ENCODE results near the gene PRAF2. TPM values are rescaled to one million over a fixed set of nuclear protein-coding genes. Genes with fewer than 3 reads are reported as not detected.

PRAF2 gene
- total and polyA plus RNA-seq, 11 donors = 8.0 to 24.0 (median 11.4) TPM

DNA sequence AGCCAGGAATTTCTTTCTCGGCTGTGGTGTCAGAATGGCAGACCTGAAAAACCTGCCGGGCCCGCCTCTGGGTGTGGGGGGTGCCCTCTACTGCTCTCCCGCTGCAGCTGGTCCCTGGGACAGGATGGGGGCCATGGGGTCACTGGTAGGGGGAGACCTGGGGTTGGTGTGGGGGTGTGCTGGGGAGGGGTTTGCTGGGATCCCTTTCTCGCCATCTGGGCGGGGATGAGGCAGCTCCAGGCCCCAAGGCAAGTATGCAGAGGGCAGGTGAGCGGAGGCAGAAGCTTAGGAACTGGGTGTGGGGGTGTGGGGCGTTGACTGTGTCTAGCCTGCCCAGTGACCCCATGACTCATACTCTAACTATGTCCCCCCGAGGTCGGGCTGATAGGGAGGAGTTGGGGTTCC, 14.1 kb downstream of the PRAF2 start:
- intact Hi-C loops (cut with DNase I) = loop anchor here in 1 of 10 donors (10.0 kb wide), 1 partner anchor 365 kb away; the partner anchor contains the start of gene SUV39H1
- Histone ChIP-seq H3K4me3 (no peak overlapping the region), H3K4me1 (no peaks in the 10 kb centered on the region), H3K27ac (no peak overlapping the region), H3K9me3 (peaks cover 0 to 5% (median 0%) of the 10 kb centered on the region in 12 donors), H3K27me3 (no peaks in the 10 kb centered on the region), H3K36me3 (no peaks in the 10 kb centered on the region)
- no peak for DNase-seq
- no peak for ATAC-seq
- no peak for TF ChIP-seq POLR2A (IDR thresholded peaks at IDR 0.05)
- TF ChIP-seq, protein P1, sequence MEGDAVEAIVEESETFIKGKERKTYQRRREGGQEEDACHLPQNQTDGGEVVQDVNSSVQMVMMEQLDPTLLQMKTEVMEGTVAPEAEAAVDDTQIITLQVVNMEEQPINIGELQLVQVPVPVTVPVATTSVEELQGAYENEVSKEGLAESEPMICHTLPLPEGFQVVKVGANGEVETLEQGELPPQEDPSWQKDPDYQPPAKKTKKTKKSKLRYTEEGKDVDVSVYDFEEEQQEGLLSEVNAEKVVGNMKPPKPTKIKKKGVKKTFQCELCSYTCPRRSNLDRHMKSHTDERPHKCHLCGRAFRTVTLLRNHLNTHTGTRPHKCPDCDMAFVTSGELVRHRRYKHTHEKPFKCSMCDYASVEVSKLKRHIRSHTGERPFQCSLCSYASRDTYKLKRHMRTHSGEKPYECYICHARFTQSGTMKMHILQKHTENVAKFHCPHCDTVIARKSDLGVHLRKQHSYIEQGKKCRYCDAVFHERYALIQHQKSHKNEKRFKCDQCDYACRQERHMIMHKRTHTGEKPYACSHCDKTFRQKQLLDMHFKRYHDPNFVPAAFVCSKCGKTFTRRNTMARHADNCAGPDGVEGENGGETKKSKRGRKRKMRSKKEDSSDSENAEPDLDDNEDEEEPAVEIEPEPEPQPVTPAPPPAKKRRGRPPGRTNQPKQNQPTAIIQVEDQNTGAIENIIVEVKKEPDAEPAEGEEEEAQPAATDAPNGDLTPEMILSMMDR (IDR thresholded peaks at IDR 0.05) = no peak
- WGBS, 4 donors = 71 to 82% (median 80%) methylated on average over 6 to 10 of the region's 10 CpGs

DNA sequence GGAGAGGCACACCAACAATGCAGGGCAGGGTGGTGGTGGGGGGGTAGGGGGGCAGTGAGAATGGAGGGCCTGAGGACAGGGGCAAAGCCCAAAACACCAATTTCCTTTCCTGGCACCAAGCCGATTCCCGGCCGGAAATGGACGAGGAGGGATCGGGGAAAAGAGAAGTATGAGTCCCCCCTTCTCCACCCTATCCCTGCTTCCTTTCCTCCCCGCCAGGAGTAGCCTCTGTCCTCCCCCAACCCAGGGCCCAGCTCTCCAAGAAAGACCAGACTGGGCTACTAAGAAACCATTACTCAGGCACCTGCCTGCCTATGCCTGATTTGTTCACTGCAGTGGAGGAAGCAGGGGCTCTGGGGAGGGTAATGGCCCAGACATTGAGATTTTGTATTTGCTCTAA, 14.6 kb downstream of the PRAF2 start:
- intact Hi-C loops (cut with DNase I) = loop anchor here in 1 of 10 donors (10.0 kb wide), 1 partner anchor 364 kb away; the partner anchor contains the start of gene SUV39H1
- DNase-seq (no peak), ATAC-seq (no peak)
- no peak overlapping the region for H3K4me3 ChIP-seq
- no peaks in the 10 kb centered on the region for H3K27me3 ChIP-seq
- TF ChIP-seq, protein P1 (IDR thresholded peaks at IDR 0.05) = no peak
- TF ChIP-seq POLR2A (IDR thresholded peaks at IDR 0.05) = no peak
- WGBS, 4 donors = 60 to 85% (median 69%) methylated on average over 6 of the region's 6 CpGs
- H3K36me3 ChIP-seq = no peaks in the 10 kb centered on the region
- no peaks in the 10 kb centered on the region for H3K4me1 ChIP-seq
- peak overlapping the region in 1 of 12 donors; percentile 13 for H3K27ac ChIP-seq
- peaks cover 0 to 5% (median 0%) of the 10 kb centered on the region in 12 donors for H3K9me3 ChIP-seq

DNA sequence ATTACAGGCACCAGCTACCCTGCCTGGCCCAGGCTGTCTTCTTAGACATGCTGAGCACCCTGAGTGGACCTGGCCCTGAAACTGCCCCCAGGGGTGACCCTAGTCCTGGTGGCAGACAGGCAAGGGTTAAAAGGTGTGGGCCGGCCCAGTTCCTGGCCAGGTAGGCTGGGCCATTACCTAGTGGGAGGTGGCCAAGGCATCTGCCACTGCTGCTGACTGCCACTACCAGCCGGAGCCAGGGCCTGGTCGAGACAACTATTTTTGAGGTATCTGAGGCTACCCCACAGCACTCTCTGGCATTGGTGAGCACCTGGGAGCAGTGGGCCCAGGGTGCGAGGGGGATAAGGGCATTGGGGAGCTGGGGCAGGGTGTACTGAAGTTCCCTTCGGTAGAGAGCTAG, 15.0 kb downstream of the PRAF2 start, which contains the start of gene CCDC120:
Gene CCDC120 (plus strand): TSS at position 206 of the 400 bp plus-strand sequence. CDS start 3,043 bp downstream, outside the sequence.
- 55 to 73% (median 67%) methylated on average over 4 to 5 of the region's 5 CpGs for WGBS, 4 donors
- no peak within 1 kb of the TSS for H3K4me3 ChIP-seq
- H3K27me3 ChIP-seq = no peaks in the 10 kb centered on the region
- H3K4me1 ChIP-seq = no peaks in the 10 kb centered on the region
- no peak for ATAC-seq
- peaks cover 0 to 8% (median 0%) of the 10 kb centered on the region in 12 donors for H3K9me3 ChIP-seq
- H3K36me3 ChIP-seq = no peaks in the 10 kb centered on the region
- no peak for DNase-seq
- peak within 1 kb of the TSS in 1 of 12 donors; percentile 13 for H3K27ac ChIP-seq
- intact Hi-C loops (cut with DNase I) = loop anchor here in 1 of 10 donors (10.0 kb wide), 1 partner anchor 364 kb away; the partner anchor contains the start of gene SUV39H1
- TF ChIP-seq POLR2A (IDR thresholded peaks at IDR 0.05) = no peak
- TF ChIP-seq, protein P1 (IDR thresholded peaks at IDR 0.05) = no peak

DNA sequence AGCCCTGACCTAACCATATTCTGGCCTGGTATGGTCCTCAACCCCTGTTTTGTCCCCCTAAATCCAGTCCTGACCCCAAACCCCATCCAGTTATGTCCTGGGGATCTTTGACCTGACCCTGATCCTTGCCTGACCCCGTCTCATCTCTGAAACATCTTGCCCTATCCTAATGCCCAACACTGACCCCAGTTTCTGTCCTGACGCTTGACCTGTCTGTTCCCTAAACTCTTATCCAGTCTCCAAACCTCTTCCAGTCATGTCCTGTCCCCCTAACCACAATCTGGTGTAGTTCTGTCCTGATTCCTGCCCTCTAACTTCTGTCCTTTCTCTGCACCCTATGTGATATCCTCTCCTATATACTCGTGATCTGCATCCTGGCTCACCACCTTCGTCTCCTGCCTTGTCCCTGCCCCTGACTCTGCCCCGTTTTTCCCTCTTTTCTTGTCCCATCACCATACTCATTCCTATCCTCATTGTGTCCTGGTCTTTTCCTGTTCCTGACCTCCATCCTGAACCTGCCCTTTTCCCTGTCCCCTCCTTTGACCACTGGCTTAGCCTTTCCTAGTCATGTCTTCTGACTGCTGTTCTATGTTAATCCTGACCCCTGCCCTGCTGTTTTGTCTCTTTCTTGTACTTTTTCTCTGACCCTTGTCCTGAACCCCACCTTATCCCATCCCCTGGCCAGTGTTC, 19.6 kb downstream of the PRAF2 start:
- TF ChIP-seq POLR2A (IDR thresholded peaks at IDR 0.05) = no peak
- TF ChIP-seq, protein P1 (IDR thresholded peaks at IDR 0.05) = no peak
- intact Hi-C loops (cut with DNase I) = loop anchor here in 1 of 10 donors (10.0 kb wide), 1 partner anchor 359 kb away; the partner anchor contains the start of gene SUV39H1
- peaks cover 0 to 3% (median 0%) of the 10 kb centered on the region in 12 donors for H3K4me1 ChIP-seq
- ATAC-seq (peak in 1 of 4 donors; percentile 6), DNase-seq (no peak)
- peak overlapping the region; percentile 31 to 88 (median 73) for H3K27ac ChIP-seq
- H3K4me3 ChIP-seq = peak overlapping the region in 11 of 12 donors; percentile 52 to 78 (median 63)
- 81 to 93% (median 86%) methylated on average over 5 of the region's 5 CpGs for WGBS, 4 donors
- no peaks in the 10 kb centered on the region for H3K27me3 ChIP-seq
- H3K36me3 ChIP-seq = no peaks in the 10 kb centered on the region
- H3K9me3 ChIP-seq = peaks cover 0 to 10% (median 0%) of the 10 kb centered on the region in 12 donors
